ENCODE measurements around the gene TSPAN5. TPM values are rescaled to one million over a fixed set of nuclear protein-coding genes. Genes with fewer than 3 reads are reported as not detected.
A peak's percentile ranks its signal among the peaks of the same experiment; 100 is the strongest.

TSPAN5 gene
- total RNA-seq, 5 donors from 2014 or later (not counting 1 experiment from before 2014, with no cell fraction given): 9.6 to 12.4 (median 10.3) TPM

- ATAC-seq (replicated peaks in 1 of 4): no peak
- CTCF ChIA-PET: interaction anchor here in 1 of 2 donors (0.5 to 0.7 kb wide), 2 partner anchors 88 to 660 kb away, joined by 3 to 4 read pairs; no protein-coding TSS in a partner anchor
- Histone ChIP-seq H3K36me3 (ENCODE audit: control insufficient read depth in 2 of 2, extremely low read depth in 1 of 2, insufficient read depth in 1 of 2, low read length in 1 of 2) (no peaks in the 10 kb centered on the region), H3K27me3 (replicated peaks in 1 of 2; ENCODE audit: control insufficient read depth in 2 of 2, extremely low read depth in 1 of 2, insufficient read depth in 2 of 2, low read length in 1 of 2) (no peaks in the 10 kb centered on the region), H3K4me1 (ENCODE audit: control insufficient read depth in 1 of 2, extremely low read depth in 1 of 2, insufficient read depth in 2 of 2, low read length in 2 of 2) (no peaks in the 10 kb centered on the region), H3K4me3 (ENCODE audit: control insufficient read depth in 1 of 2, extremely low read depth in 1 of 2, low read length in 1 of 2) (no peak overlapping the region), H3K9me3 (no peaks in the 10 kb centered on the region), H3K27ac (ENCODE audit: low read length) (no peak overlapping the region)
- no peak overlapping the region for H3K4me3 Mint-ChIP-seq
- H3K27ac Mint-ChIP-seq: no peak overlapping the region
- no peak for DNase-seq
- POLR2A ChIA-PET: interaction anchor here in 1 of 2 donors (0.7 kb wide), 1 partner anchor 20 kb away, joined by 4 read pairs; no protein-coding TSS in a partner anchor
- H3K9me3 Mint-ChIP-seq: peaks cover 0 to 2% (median 0%) of the 10 kb centered on the region in 3 donors
- WGBS (ENCODE audit: insufficient coverage): 85% methylated on average over 8 of the region's 10 CpGs
- peaks cover 16% of the 10 kb centered on the region for H3K36me3 Mint-ChIP-seq
- H3K27me3 Mint-ChIP-seq: no peaks in the 10 kb centered on the region
- H3K4me1 Mint-ChIP-seq: peaks cover 6 to 13% (median 6%) of the 10 kb centered on the region in 3 donors
These were observed 102.5 kb downstream of the TSPAN5 start for GRCh38 chr4:98555798-98556445.

GRCh38 chr4:98546910-98547594 is 111.4 kb downstream of the TSPAN5 start:
- no peaks in the 10 kb centered on the region for H3K27me3 Mint-ChIP-seq
- peaks cover 19 to 25% (median 22%) of the 10 kb centered on the region in 3 donors for H3K4me1 Mint-ChIP-seq
- DNase-seq (no peak), ATAC-seq (replicated peaks in 1 of 4) (no peak)
- CTCF ChIA-PET: no interaction called here
- POLR2A ChIA-PET: no interaction called here
- Histone ChIP-seq H3K27me3 (replicated peaks in 1 of 2; ENCODE audit: control insufficient read depth in 2 of 2, extremely low read depth in 1 of 2, insufficient read depth in 2 of 2, low read length in 1 of 2) (no peaks in the 10 kb centered on the region), H3K4me1 (ENCODE audit: control insufficient read depth in 1 of 2, extremely low read depth in 1 of 2, insufficient read depth in 2 of 2, low read length in 2 of 2) (peaks cover 0 to 5% of the 10 kb centered on the region in 2 experiments), H3K36me3 (ENCODE audit: control insufficient read depth in 2 of 2, extremely low read depth in 1 of 2, insufficient read depth in 1 of 2, low read length in 1 of 2) (no peaks in the 10 kb centered on the region), H3K27ac (ENCODE audit: low read length) (no peak overlapping the region), H3K4me3 (ENCODE audit: control insufficient read depth in 1 of 2, extremely low read depth in 1 of 2, low read length in 1 of 2) (no peak overlapping the region), H3K9me3 (no peaks in the 10 kb centered on the region)
- H3K36me3 Mint-ChIP-seq: peaks cover 14% of the 10 kb centered on the region
- 94% methylated on average over 10 of the region's 17 CpGs for WGBS (ENCODE audit: insufficient coverage)
- H3K9me3 Mint-ChIP-seq: peaks cover 0 to 8% (median 2%) of the 10 kb centered on the region in 3 donors
- H3K4me3 Mint-ChIP-seq: no peak overlapping the region
- no peak overlapping the region for H3K27ac Mint-ChIP-seq

GRCh38 chr4:98544818-98545414 is 113.5 kb downstream of the TSPAN5 start:
- Histone ChIP-seq H3K36me3 (ENCODE audit: control insufficient read depth in 2 of 2, extremely low read depth in 1 of 2, insufficient read depth in 1 of 2, low read length in 1 of 2) (no peaks in the 10 kb centered on the region), H3K27ac (ENCODE audit: low read length) (no peak overlapping the region), H3K4me3 (ENCODE audit: control insufficient read depth in 1 of 2, extremely low read depth in 1 of 2, low read length in 1 of 2) (no peak overlapping the region), H3K27me3 (replicated peaks in 1 of 2; ENCODE audit: control insufficient read depth in 2 of 2, extremely low read depth in 1 of 2, insufficient read depth in 2 of 2, low read length in 1 of 2) (no peaks in the 10 kb centered on the region), H3K9me3 (no peaks in the 10 kb centered on the region), H3K4me1 (ENCODE audit: control insufficient read depth in 1 of 2, extremely low read depth in 1 of 2, insufficient read depth in 2 of 2, low read length in 2 of 2) (peaks cover 0 to 5% of the 10 kb centered on the region in 2 experiments)
- Mint-ChIP-seq H3K27ac (no peak overlapping the region), H3K4me3 (peak overlapping the region in 1 of 3 donors; percentile 33), H3K36me3 (no peaks in the 10 kb centered on the region), H3K9me3 (no peaks in the 10 kb centered on the region), H3K27me3 (no peaks in the 10 kb centered on the region), H3K4me1 (peaks cover 19 to 25% (median 22%) of the 10 kb centered on the region in 3 donors)
- peak in 1 of 4 experiments; percentile 23 for ATAC-seq (replicated peaks in 1 of 4)
- 100% methylated on average over 1 of the region's 3 CpGs for WGBS (ENCODE audit: insufficient coverage)
- DNase-seq: no peak
- ChIA-PET POLR2A (no interaction called here), CTCF (interaction anchor here in 1 of 2 donors (0.9 kb wide), 1 partner anchor 513 kb away, joined by 3 read pairs; no protein-coding TSS in a partner anchor)

- Histone ChIP-seq H3K9me3 (no peaks in the 10 kb centered on the region), H3K4me1 (ENCODE audit: control insufficient read depth in 1 of 2, extremely low read depth in 1 of 2, insufficient read depth in 2 of 2, low read length in 2 of 2) (peaks cover 0 to 5% of the 10 kb centered on the region in 2 experiments), H3K4me3 (ENCODE audit: control insufficient read depth in 1 of 2, extremely low read depth in 1 of 2, low read length in 1 of 2) (no peak overlapping the region), H3K27ac (ENCODE audit: low read length) (no peak overlapping the region), H3K36me3 (ENCODE audit: control insufficient read depth in 2 of 2, extremely low read depth in 1 of 2, insufficient read depth in 1 of 2, low read length in 1 of 2) (no peaks in the 10 kb centered on the region), H3K27me3 (replicated peaks in 1 of 2; ENCODE audit: control insufficient read depth in 2 of 2, extremely low read depth in 1 of 2, insufficient read depth in 2 of 2, low read length in 1 of 2) (no peaks in the 10 kb centered on the region)
- CTCF ChIA-PET: interaction anchor here in 1 of 2 donors (0.9 kb wide), 1 partner anchor 514 kb away, joined by 3 read pairs; no protein-coding TSS in a partner anchor
- no peak for DNase-seq
- Mint-ChIP-seq H3K4me3 (peak overlapping the region in 1 of 3 donors; percentile 33), H3K27ac (peak overlapping the region in 1 of 2 donors; percentile 56), H3K27me3 (no peaks in the 10 kb centered on the region), H3K9me3 (no peaks in the 10 kb centered on the region), H3K36me3 (no peaks in the 10 kb centered on the region), H3K4me1 (peaks cover 19 to 25% (median 22%) of the 10 kb centered on the region in 3 donors)
- POLR2A ChIA-PET: interaction anchor here in 1 of 2 donors (0.6 kb wide), 1 partner anchor 119 kb away, joined by 8 read pairs; no protein-coding TSS in a partner anchor
- peak in 1 of 4 experiments; percentile 57 for ATAC-seq (replicated peaks in 1 of 4)
- 50% methylated on average over 4 of the region's 5 CpGs for WGBS (ENCODE audit: insufficient coverage)
These were observed 114.1 kb downstream of the TSPAN5 start for GRCh38 chr4:98544141-98544817.

GRCh38 chr4:98542011-98542410 is 116.4 kb downstream of the TSPAN5 start:
- Histone ChIP-seq H3K27me3 (replicated peaks in 1 of 2; ENCODE audit: control insufficient read depth in 2 of 2, extremely low read depth in 1 of 2, insufficient read depth in 2 of 2, low read length in 1 of 2) (no peaks in the 10 kb centered on the region), H3K4me1 (ENCODE audit: control insufficient read depth in 1 of 2, extremely low read depth in 1 of 2, insufficient read depth in 2 of 2, low read length in 2 of 2) (peaks cover 0 to 5% of the 10 kb centered on the region in 2 experiments), H3K9me3 (no peaks in the 10 kb centered on the region), H3K4me3 (ENCODE audit: control insufficient read depth in 1 of 2, extremely low read depth in 1 of 2, low read length in 1 of 2) (no peak overlapping the region), H3K36me3 (ENCODE audit: control insufficient read depth in 2 of 2, extremely low read depth in 1 of 2, insufficient read depth in 1 of 2, low read length in 1 of 2) (no peaks in the 10 kb centered on the region), H3K27ac (ENCODE audit: low read length) (no peak overlapping the region)
- no peaks in the 10 kb centered on the region for H3K36me3 Mint-ChIP-seq
- no peak overlapping the region for H3K4me3 Mint-ChIP-seq
- DNase-seq: no peak
- no peak for ATAC-seq (replicated peaks in 1 of 4)
- H3K27ac Mint-ChIP-seq: no peak overlapping the region
- WGBS (ENCODE audit: insufficient coverage): no CpG with 5 or more reads among the region's 2 CpGs
- CTCF ChIA-PET: no interaction called here
- POLR2A ChIA-PET: interaction anchor here in 1 of 2 donors (0.5 to 0.6 kb wide), 2 partner anchors 97 to 251 kb away, joined by 3 to 6 read pairs; no protein-coding TSS in a partner anchor
- no peaks in the 10 kb centered on the region for H3K27me3 Mint-ChIP-seq
- H3K4me1 Mint-ChIP-seq: peaks cover 19 to 25% (median 22%) of the 10 kb centered on the region in 3 donors
- H3K9me3 Mint-ChIP-seq: no peaks in the 10 kb centered on the region

- CTCF ChIA-PET: no interaction called here
- no peak overlapping the region for H3K4me3 ChIP-seq (ENCODE audit: control insufficient read depth in 1 of 2, extremely low read depth in 1 of 2, low read length in 1 of 2)
- H3K9me3 Mint-ChIP-seq: no peaks in the 10 kb centered on the region
- WGBS (ENCODE audit: insufficient coverage): no CpG with 5 or more reads among the region's 4 CpGs
- no peaks in the 10 kb centered on the region for H3K27me3 Mint-ChIP-seq
- H3K4me1 Mint-ChIP-seq: peaks cover 16 to 19% (median 18%) of the 10 kb centered on the region in 3 donors
- no peak overlapping the region for H3K27ac ChIP-seq (ENCODE audit: low read length)
- H3K27me3 ChIP-seq (replicated peaks in 1 of 2; ENCODE audit: control insufficient read depth in 2 of 2, extremely low read depth in 1 of 2, insufficient read depth in 2 of 2, low read length in 1 of 2): no peaks in the 10 kb centered on the region
- POLR2A ChIA-PET: no interaction called here
- no peaks in the 10 kb centered on the region for H3K36me3 ChIP-seq (ENCODE audit: control insufficient read depth in 2 of 2, extremely low read depth in 1 of 2, insufficient read depth in 1 of 2, low read length in 1 of 2)
- ATAC-seq (replicated peaks in 1 of 4) (no peak), DNase-seq (no peak)
- no peaks in the 10 kb centered on the region for H3K36me3 Mint-ChIP-seq
- H3K4me1 ChIP-seq (ENCODE audit: control insufficient read depth in 1 of 2, extremely low read depth in 1 of 2, insufficient read depth in 2 of 2, low read length in 2 of 2): peaks cover 0 to 5% of the 10 kb centered on the region in 2 experiments
- H3K27ac Mint-ChIP-seq: no peak overlapping the region
- H3K9me3 ChIP-seq: no peaks in the 10 kb centered on the region
- H3K4me3 Mint-ChIP-seq: no peak overlapping the region
These were observed 117.6 kb downstream of the TSPAN5 start for GRCh38 chr4:98540803-98541202.

All from T-cell (primary cell).